GM23338 (cell line): ENCODE measurements around the gene CCNY.

Experiments used
- CREB1 ChIP-seq: fragments of 250-450 bp; sonication (Bioruptor Pico); IDR thresholded peaks from 2 replicates; pipeline ENCODE4 v1.5.0; 2020; ENCODE audit warnings: low read depth, mild to moderate bottlenecking, moderate library complexity
- TF ChIP-seq, protein P1 (sequence below), 2 experiments: fragments of 200-600 bp in 1 of 2; sonication (generic) in 1 of 2; conservative IDR thresholded peaks; 2 replicates each; pipeline versions ENCODE4 v1.5.1 to v1.6.1; 2016 to 2017; ENCODE audit warnings: antibody characterized with exemption in 2 of 2, low read depth in 2 of 2, mild to moderate bottlenecking in 2 of 2, moderate library complexity in 1 of 2

DNA sequence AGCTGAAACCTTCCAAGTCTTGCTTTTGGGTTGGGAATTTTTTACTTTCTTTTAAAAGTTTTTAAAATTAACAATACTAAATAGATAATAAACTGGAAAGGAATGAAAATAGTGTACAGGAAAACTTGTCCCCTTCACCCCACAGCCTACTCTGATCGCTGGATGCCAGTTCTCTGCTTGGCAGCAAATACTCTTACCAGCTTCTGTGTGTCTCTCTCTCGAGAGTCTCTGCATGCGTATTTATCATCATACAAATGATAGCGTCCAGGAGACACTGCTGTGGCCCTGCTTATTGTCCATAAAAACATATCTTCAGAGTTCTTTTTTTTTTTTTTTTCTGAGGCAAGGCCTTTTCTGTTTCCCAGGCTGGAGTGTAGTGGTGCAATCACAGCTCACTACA is 101.5 kb downstream of the CCNY start:
- TF ChIP-seq, protein P1, sequence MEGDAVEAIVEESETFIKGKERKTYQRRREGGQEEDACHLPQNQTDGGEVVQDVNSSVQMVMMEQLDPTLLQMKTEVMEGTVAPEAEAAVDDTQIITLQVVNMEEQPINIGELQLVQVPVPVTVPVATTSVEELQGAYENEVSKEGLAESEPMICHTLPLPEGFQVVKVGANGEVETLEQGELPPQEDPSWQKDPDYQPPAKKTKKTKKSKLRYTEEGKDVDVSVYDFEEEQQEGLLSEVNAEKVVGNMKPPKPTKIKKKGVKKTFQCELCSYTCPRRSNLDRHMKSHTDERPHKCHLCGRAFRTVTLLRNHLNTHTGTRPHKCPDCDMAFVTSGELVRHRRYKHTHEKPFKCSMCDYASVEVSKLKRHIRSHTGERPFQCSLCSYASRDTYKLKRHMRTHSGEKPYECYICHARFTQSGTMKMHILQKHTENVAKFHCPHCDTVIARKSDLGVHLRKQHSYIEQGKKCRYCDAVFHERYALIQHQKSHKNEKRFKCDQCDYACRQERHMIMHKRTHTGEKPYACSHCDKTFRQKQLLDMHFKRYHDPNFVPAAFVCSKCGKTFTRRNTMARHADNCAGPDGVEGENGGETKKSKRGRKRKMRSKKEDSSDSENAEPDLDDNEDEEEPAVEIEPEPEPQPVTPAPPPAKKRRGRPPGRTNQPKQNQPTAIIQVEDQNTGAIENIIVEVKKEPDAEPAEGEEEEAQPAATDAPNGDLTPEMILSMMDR (conservative IDR thresholded peaks at IDR 0.05; ENCODE audit: low read depth in 2 of 2) = no peak
- TF ChIP-seq CREB1 (CRISPR knock-in tag) = no peak
